HepG2 (cell line): ENCODE results near the gene NR3C2.

Experiments used
- EHMT2 ChIP-seq: fragments of 200-600 bp; sonication (generic); IDR thresholded peaks from 2 replicates; pipeline ENCODE4 v1.7.0; 2017; ENCODE audit warnings: antibody characterized with exemption, low read depth, low read length, borderline replicate concordance
- GABPA ChIP-seq, 2 experiments: IDR thresholded peaks; 2 replicates each; pipeline ENCODE4 v1.6.1; 2011 to 2016; ENCODE audit warnings: low read depth in 2 of 2, low read length in 1 of 2, missing biosample characterization in 1 of 2, missing genetic modification characterization in 1 of 2
- JUND ChIP-seq: sonication (generic); formaldehyde crosslinking; IDR thresholded peaks from 2 replicates; pipeline ENCODE4 v1.8.0; 2022; ENCODE audit warnings: mild to moderate bottlenecking, missing genetic modification reagents
- RXRA ChIP-seq: sonication (generic); formaldehyde crosslinking; IDR thresholded peaks from 2 replicates; pipeline ENCODE4 v1.5.1; 2020; ENCODE audit warnings: missing genetic modification reagents
- XRCC5 ChIP-seq: fragments of 200-400 bp; formaldehyde crosslinking; optimal IDR thresholded peaks from 2 replicates; pipeline ENCODE3; 2017; ENCODE audit warnings: mild to moderate bottlenecking, low read length
- ZBTB1 ChIP-seq: sonication (generic); formaldehyde crosslinking; IDR thresholded peaks from 2 replicates; pipeline ENCODE4 v1.4.0; 2020; ENCODE audit warnings: missing genetic modification reagents, borderline replicate concordance
- ZC3H13 ChIP-seq: sonication (generic); formaldehyde crosslinking; IDR thresholded peaks from 2 replicates; pipeline ENCODE4 v1.8.1; 2023; ENCODE audit warnings: mild to moderate bottlenecking, missing genetic modification reagents, moderate library complexity
- ZNF263 ChIP-seq: sonication (generic); formaldehyde crosslinking; IDR thresholded peaks from 2 replicates; pipeline ENCODE4 v1.4.0; 2020; ENCODE audit warnings: missing genetic modification reagents
- TF ChIP-seq, protein P1 (sequence below): sonication (generic); formaldehyde crosslinking; IDR thresholded peaks from 2 replicates; pipeline ENCODE4 v1.4.0; 2020; ENCODE audit warnings: missing genetic modification reagents
- TF ChIP-seq, protein P2 (sequence below): IDR thresholded peaks from 2 replicates; pipeline ENCODE4 v1.6.1; 2012; ENCODE audit warnings: inconsistent platforms

DNA sequence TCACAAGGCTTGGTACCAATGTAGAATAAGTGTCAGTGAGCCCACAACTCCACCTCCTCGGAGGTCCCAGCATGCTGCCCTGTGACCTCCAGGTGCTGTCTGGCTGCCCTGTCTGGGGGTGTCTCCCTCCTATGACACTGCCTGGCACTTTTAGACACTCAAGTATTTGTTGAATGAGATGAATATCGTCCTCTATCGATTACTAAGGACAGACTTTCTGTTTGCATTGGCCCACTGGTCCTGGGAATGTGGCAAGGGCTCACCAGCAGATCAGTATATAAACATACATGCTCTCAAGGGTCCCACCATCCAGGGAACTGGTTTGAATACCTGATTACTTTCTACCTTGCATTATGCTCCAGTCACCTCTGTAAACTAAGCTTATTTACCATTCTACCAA is 333.0 kb downstream of the NR3C2 start:
- TF ChIP-seq JUND (CRISPR knock-in tag) (no peak), EHMT2 (no peak), XRCC5 (no peak), ZNF263 (CRISPR knock-in tag) (no peak), ZBTB1 (CRISPR knock-in tag) (no peak), RXRA (CRISPR knock-in tag) (no peak), GABPA (IDR thresholded peaks at IDR 0.05; ENCODE audit: low read depth, low read length) (no peak), GABPA (CRISPR knock-in tag; IDR thresholded peaks at IDR 0.05; ENCODE audit: low read depth) (no peak), ZC3H13 (CRISPR knock-in tag) (no peak)
- TF ChIP-seq, protein P1, sequence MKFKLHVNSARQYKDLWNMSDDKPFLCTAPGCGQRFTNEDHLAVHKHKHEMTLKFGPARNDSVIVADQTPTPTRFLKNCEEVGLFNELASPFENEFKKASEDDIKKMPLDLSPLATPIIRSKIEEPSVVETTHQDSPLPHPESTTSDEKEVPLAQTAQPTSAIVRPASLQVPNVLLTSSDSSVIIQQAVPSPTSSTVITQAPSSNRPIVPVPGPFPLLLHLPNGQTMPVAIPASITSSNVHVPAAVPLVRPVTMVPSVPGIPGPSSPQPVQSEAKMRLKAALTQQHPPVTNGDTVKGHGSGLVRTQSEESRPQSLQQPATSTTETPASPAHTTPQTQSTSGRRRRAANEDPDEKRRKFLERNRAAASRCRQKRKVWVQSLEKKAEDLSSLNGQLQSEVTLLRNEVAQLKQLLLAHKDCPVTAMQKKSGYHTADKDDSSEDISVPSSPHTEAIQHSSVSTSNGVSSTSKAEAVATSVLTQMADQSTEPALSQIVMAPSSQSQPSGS (CRISPR knock-in tag): no peak
- TF ChIP-seq, protein P2, sequence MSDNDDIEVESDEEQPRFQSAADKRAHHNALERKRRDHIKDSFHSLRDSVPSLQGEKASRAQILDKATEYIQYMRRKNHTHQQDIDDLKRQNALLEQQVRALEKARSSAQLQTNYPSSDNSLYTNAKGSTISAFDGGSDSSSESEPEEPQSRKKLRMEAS: no peak
